ENCODE measurements around the gene REEP1. TPM values are rescaled to one million over a fixed set of nuclear protein-coding genes. Genes with fewer than 3 reads are reported as not detected.

Gene REEP1
- total RNA-seq, 1 experiment from 2014 or later, result 0.31 TPM

GRCh38 chr2:86186431-86186830, 151.0 kb downstream of the REEP1 start:
- Histone ChIP-seq H3K27ac (no peak overlapping the region), H3K4me2 (no peak overlapping the region), H3K36me3 (ENCODE audit: low read depth) (0 out of 2 replicates have a peak, but pooled peaks cover 10% of the 10 kb centered on the region), H3K9me2 (ENCODE audit: insufficient read depth) (no peaks in the 10 kb centered on the region), H2AFZ (no peak overlapping the region), H3K4me3 (no peak overlapping the region), H3K27me3 (ENCODE audit: insufficient read depth, low read depth) (no peaks in the 10 kb centered on the region), H3K9me3 (ENCODE audit: insufficient read depth, low read depth) (no peaks in the 10 kb centered on the region), H3K4me1 (replicated peaks; ENCODE audit: insufficient read depth) (no peaks in the 10 kb centered on the region), H3F3A (ENCODE audit: insufficient read depth, low read depth) (peaks cover 7% of the 10 kb centered on the region; the same call in 1 of the 2 replicates), H3K79me2 (ENCODE audit: low read depth) (peaks cover 98% of the 10 kb centered on the region), H4K20me1 (ENCODE audit: insufficient read depth) (peaks cover 89% of the 10 kb centered on the region)
- ChIA-PET POLR2A (ENCODE audit: unreplicated experiment) (no interaction called here), CTCF (interaction anchor here (0.6 kb wide), 1 partner anchor 364 kb away, joined by 3 read pairs; no protein-coding TSS in a partner anchor)
- TF ChIP-seq CTCF (conservative IDR thresholded peaks at IDR 0.05), result no peak
- no peak for TF ChIP-seq EZH2 (IDR thresholded peaks at IDR 0.05; ENCODE audit: low read depth)
- DNase-seq, result no peak
- BruUV-seq (replicated peaks), result no TSS peak
- intact Hi-C loops (cut with micrococcal nuclease; ENCODE audit: unreplicated experiment), result no loop called here

- BruUV-seq (replicated peaks), result no TSS peak
- peaks cover 7% of the 10 kb centered on the region; the same call in 1 of the 2 replicates for H3F3A ChIP-seq (ENCODE audit: insufficient read depth, low read depth)
- DNase-seq, result no peak
- H3K36me3 ChIP-seq (ENCODE audit: low read depth), result peaks cover 14% of the 10 kb centered on the region
- intact Hi-C loops (cut with micrococcal nuclease; ENCODE audit: unreplicated experiment), result no loop called here
- peaks cover 85% of the 10 kb centered on the region for H4K20me1 ChIP-seq (ENCODE audit: insufficient read depth)
- H2AFZ ChIP-seq, result no peak overlapping the region
- ChIA-PET CTCF (no interaction called here), POLR2A (ENCODE audit: unreplicated experiment) (no interaction called here)
- H3K4me3 ChIP-seq, result no peak overlapping the region
- no peaks in the 10 kb centered on the region for H3K9me2 ChIP-seq (ENCODE audit: insufficient read depth)
- no peaks in the 10 kb centered on the region for H3K27me3 ChIP-seq (ENCODE audit: insufficient read depth, low read depth)
- H3K4me1 ChIP-seq (replicated peaks; ENCODE audit: insufficient read depth), result no peaks in the 10 kb centered on the region
- peaks cover 96% of the 10 kb centered on the region for H3K79me2 ChIP-seq (ENCODE audit: low read depth)
- TF ChIP-seq CTCF (conservative IDR thresholded peaks at IDR 0.05) (no peak), EZH2 (IDR thresholded peaks at IDR 0.05; ENCODE audit: low read depth) (no peak)
- H3K9me3 ChIP-seq (ENCODE audit: insufficient read depth, low read depth), result no peaks in the 10 kb centered on the region
- no peak overlapping the region for H3K4me2 ChIP-seq
- H3K27ac ChIP-seq, result 0 out of 2 replicates have a peak overlapping the region, but pooled peaks have one; percentile 11
These were observed 151.8 kb downstream of the REEP1 start for GRCh38 chr2:86185517-86186212.

GRCh38 chr2:86176597-86176996, 160.8 kb downstream of the REEP1 start:
- H3K4me1 ChIP-seq (replicated peaks; ENCODE audit: insufficient read depth), result no peaks in the 10 kb centered on the region
- H2AFZ ChIP-seq, result no peak overlapping the region
- no peak overlapping the region for H3K4me2 ChIP-seq
- ChIA-PET CTCF (no interaction called here), POLR2A (ENCODE audit: unreplicated experiment) (no interaction called here)
- no peaks in the 10 kb centered on the region for H3K27me3 ChIP-seq (ENCODE audit: insufficient read depth, low read depth)
- peaks cover 19% of the 10 kb centered on the region for H3K79me2 ChIP-seq (ENCODE audit: low read depth)
- DNase-seq, result no peak
- H3K36me3 ChIP-seq (ENCODE audit: low read depth), result peaks cover 40% of the 10 kb centered on the region
- H4K20me1 ChIP-seq (ENCODE audit: insufficient read depth), result peaks cover 48% of the 10 kb centered on the region
- H3K4me3 ChIP-seq, result no peak overlapping the region
- H3K9me3 ChIP-seq (ENCODE audit: insufficient read depth, low read depth), result no peaks in the 10 kb centered on the region
- intact Hi-C loops (cut with micrococcal nuclease; ENCODE audit: unreplicated experiment), result loop anchor here (10.0 kb wide), 1 partner anchor 52 kb away; no protein-coding TSS in a partner anchor
- no TSS peak for BruUV-seq (replicated peaks)
- TF ChIP-seq EZH2 (IDR thresholded peaks at IDR 0.05; ENCODE audit: low read depth) (no peak), CTCF (conservative IDR thresholded peaks at IDR 0.05) (no peak)
- H3F3A ChIP-seq (ENCODE audit: insufficient read depth, low read depth), result no peaks in the 10 kb centered on the region
- H3K27ac ChIP-seq, result no peak overlapping the region
- no peaks in the 10 kb centered on the region for H3K9me2 ChIP-seq (ENCODE audit: insufficient read depth)

All from PC-9 (cell line).